ENCODE results near the gene ELK4.

The ELK4 gene

GRCh38 chr1:205620269-205620668, 11.5 kb downstream of the ELK4 start:
- H3K4me3 ChIP-seq (ENCODE audit: low read length) = no peak overlapping the region
- H3K9me3 ChIP-seq (ENCODE audit: control insufficient read depth, low read length) = no peaks in the 10 kb centered on the region
- no peak overlapping the region for H3K9ac ChIP-seq (ENCODE audit: low read length)
- peaks cover 64% of the 10 kb centered on the region for H3K36me3 ChIP-seq (ENCODE audit: control insufficient read depth, insufficient read depth, low read length, severe bottlenecking)
- no peaks in the 10 kb centered on the region for H3K4me1 ChIP-seq (ENCODE audit: control insufficient read depth, insufficient read depth, low read length)
- no peak for DNase-seq (ENCODE audit: low read depth)
- H3K27me3 ChIP-seq (replicated peaks; ENCODE audit: control insufficient read depth, insufficient read depth, low read length) = no peaks in the 10 kb centered on the region

GRCh38 chr1:205619376-205619775, 12.4 kb downstream of the ELK4 start:
- Histone ChIP-seq H3K4me1 (ENCODE audit: control insufficient read depth, insufficient read depth, low read length) (no peaks in the 10 kb centered on the region), H3K36me3 (ENCODE audit: control insufficient read depth, insufficient read depth, low read length, severe bottlenecking) (peaks cover 67% of the 10 kb centered on the region)

GRCh38 chr1:205616563-205617293, 15.1 kb downstream of the ELK4 start:
- no peaks in the 10 kb centered on the region for H3K9me3 ChIP-seq (ENCODE audit: control insufficient read depth, low read length)
- DNase-seq (ENCODE audit: low read depth) = no peak
- no peaks in the 10 kb centered on the region for H3K27me3 ChIP-seq (replicated peaks; ENCODE audit: control insufficient read depth, insufficient read depth, low read length)
- no peaks in the 10 kb centered on the region for H3K4me1 ChIP-seq (ENCODE audit: control insufficient read depth, insufficient read depth, low read length)
- peaks cover 76% of the 10 kb centered on the region for H3K36me3 ChIP-seq (ENCODE audit: control insufficient read depth, insufficient read depth, low read length, severe bottlenecking)
- no peak overlapping the region for H3K4me3 ChIP-seq (ENCODE audit: low read length)
- no peak overlapping the region for H3K9ac ChIP-seq (ENCODE audit: low read length)

More at GRCh38 chr1:205619376-205619775, 12.4 kb downstream of the ELK4 start:
- H3K9ac ChIP-seq (ENCODE audit: low read length) = no peak overlapping the region
- H3K4me3 ChIP-seq (ENCODE audit: low read length) = no peak overlapping the region
- DNase-seq (ENCODE audit: low read depth) = no peak
- no peaks in the 10 kb centered on the region for H3K9me3 ChIP-seq (ENCODE audit: control insufficient read depth, low read length)
- no peaks in the 10 kb centered on the region for H3K27me3 ChIP-seq (replicated peaks; ENCODE audit: control insufficient read depth, insufficient read depth, low read length)

- Histone ChIP-seq H3K27me3 (replicated peaks; ENCODE audit: control insufficient read depth, insufficient read depth, low read length) (no peaks in the 10 kb centered on the region), H3K9ac (ENCODE audit: low read length) (no peak overlapping the region), H3K9me3 (ENCODE audit: control insufficient read depth, low read length) (no peaks in the 10 kb centered on the region), H3K4me3 (ENCODE audit: low read length) (no peak overlapping the region), H3K36me3 (ENCODE audit: control insufficient read depth, insufficient read depth, low read length, severe bottlenecking) (peaks cover 76% of the 10 kb centered on the region), H3K4me1 (ENCODE audit: control insufficient read depth, insufficient read depth, low read length) (peaks cover 7% of the 10 kb centered on the region)
- DNase-seq (ENCODE audit: low read depth) = no peak
These were observed 16.0 kb downstream of the ELK4 start for GRCh38 chr1:205615789-205616188.

GRCh38 chr1:205613854-205614412, 17.9 kb downstream of the ELK4 start:
- peaks cover 61% of the 10 kb centered on the region for H3K36me3 ChIP-seq (ENCODE audit: control insufficient read depth, insufficient read depth, low read length, severe bottlenecking)
- no peak for DNase-seq (ENCODE audit: low read depth)
- H3K4me3 ChIP-seq (ENCODE audit: low read length) = no peak overlapping the region
- H3K9me3 ChIP-seq (ENCODE audit: control insufficient read depth, low read length) = no peaks in the 10 kb centered on the region
- H3K4me1 ChIP-seq (ENCODE audit: control insufficient read depth, insufficient read depth, low read length) = peaks cover 19% of the 10 kb centered on the region
- H3K9ac ChIP-seq (ENCODE audit: low read length) = no peak overlapping the region
- no peaks in the 10 kb centered on the region for H3K27me3 ChIP-seq (replicated peaks; ENCODE audit: control insufficient read depth, insufficient read depth, low read length)

GRCh38 chr1:205612556-205612955, 19.3 kb downstream of the ELK4 start:
- DNase-seq (ENCODE audit: low read depth) = no peak
- Histone ChIP-seq H3K36me3 (ENCODE audit: control insufficient read depth, insufficient read depth, low read length, severe bottlenecking) (peaks cover 47% of the 10 kb centered on the region), H3K27me3 (replicated peaks; ENCODE audit: control insufficient read depth, insufficient read depth, low read length) (no peaks in the 10 kb centered on the region), H3K4me3 (ENCODE audit: low read length) (no peak overlapping the region), H3K4me1 (ENCODE audit: control insufficient read depth, insufficient read depth, low read length) (peaks cover 19% of the 10 kb centered on the region), H3K9me3 (ENCODE audit: control insufficient read depth, low read length) (no peaks in the 10 kb centered on the region), H3K9ac (ENCODE audit: low read length) (no peak overlapping the region)

- no peak overlapping the region for H3K9ac ChIP-seq (ENCODE audit: low read length)
- no peak overlapping the region for H3K4me3 ChIP-seq (ENCODE audit: low read length)
- peaks cover 19% of the 10 kb centered on the region for H3K4me1 ChIP-seq (ENCODE audit: control insufficient read depth, insufficient read depth, low read length)
- no peak for DNase-seq (ENCODE audit: low read depth)
- no peaks in the 10 kb centered on the region for H3K27me3 ChIP-seq (replicated peaks; ENCODE audit: control insufficient read depth, insufficient read depth, low read length)
- no peaks in the 10 kb centered on the region for H3K9me3 ChIP-seq (ENCODE audit: control insufficient read depth, low read length)
- H3K36me3 ChIP-seq (ENCODE audit: control insufficient read depth, insufficient read depth, low read length, severe bottlenecking) = peaks cover 43% of the 10 kb centered on the region
These were observed 19.7 kb downstream of the ELK4 start for GRCh38 chr1:205612104-205612503.

- Histone ChIP-seq H3K9ac (ENCODE audit: low read length) (no peak overlapping the region), H3K4me3 (ENCODE audit: low read length) (no peak overlapping the region), H3K4me1 (ENCODE audit: control insufficient read depth, insufficient read depth, low read length) (peaks cover 19% of the 10 kb centered on the region), H3K36me3 (ENCODE audit: control insufficient read depth, insufficient read depth, low read length, severe bottlenecking) (peaks cover 32% of the 10 kb centered on the region), H3K9me3 (ENCODE audit: control insufficient read depth, low read length) (no peaks in the 10 kb centered on the region), H3K27me3 (replicated peaks; ENCODE audit: control insufficient read depth, insufficient read depth, low read length) (no peaks in the 10 kb centered on the region)
- DNase-seq (ENCODE audit: low read depth) = no peak
These were observed 20.8 kb downstream of the ELK4 start for GRCh38 chr1:205610901-205611466.

- Histone ChIP-seq H3K4me1 (ENCODE audit: control insufficient read depth, insufficient read depth, low read length) (peaks cover 19% of the 10 kb centered on the region), H3K4me3 (ENCODE audit: low read length) (no peak overlapping the region), H3K9me3 (ENCODE audit: control insufficient read depth, low read length) (no peaks in the 10 kb centered on the region), H3K9ac (ENCODE audit: low read length) (no peak overlapping the region), H3K36me3 (ENCODE audit: control insufficient read depth, insufficient read depth, low read length, severe bottlenecking) (peaks cover 24% of the 10 kb centered on the region), H3K27me3 (replicated peaks; ENCODE audit: control insufficient read depth, insufficient read depth, low read length) (no peaks in the 10 kb centered on the region)
- DNase-seq (ENCODE audit: low read depth) = no peak
These were observed 21.8 kb downstream of the ELK4 start for GRCh38 chr1:205610036-205610435.

- H3K36me3 ChIP-seq (ENCODE audit: control insufficient read depth, insufficient read depth, low read length, severe bottlenecking) = no peaks in the 10 kb centered on the region
- DNase-seq (ENCODE audit: low read depth) = no peak
- H3K9ac ChIP-seq (ENCODE audit: low read length) = no peak overlapping the region
- H3K4me3 ChIP-seq (ENCODE audit: low read length) = no peak overlapping the region
- no peaks in the 10 kb centered on the region for H3K27me3 ChIP-seq (replicated peaks; ENCODE audit: control insufficient read depth, insufficient read depth, low read length)
- H3K4me1 ChIP-seq (ENCODE audit: control insufficient read depth, insufficient read depth, low read length) = peaks cover 8% of the 10 kb centered on the region
- no peaks in the 10 kb centered on the region for H3K9me3 ChIP-seq (ENCODE audit: control insufficient read depth, low read length)
These were observed 26.8 kb downstream of the ELK4 start for GRCh38 chr1:205604825-205605505.

- no peak overlapping the region for H3K9ac ChIP-seq (ENCODE audit: low read length)
- H3K9me3 ChIP-seq (ENCODE audit: control insufficient read depth, low read length) = no peaks in the 10 kb centered on the region
- H3K4me1 ChIP-seq (ENCODE audit: control insufficient read depth, insufficient read depth, low read length) = peaks cover 12% of the 10 kb centered on the region
- no peak for DNase-seq (ENCODE audit: low read depth)
- H3K27me3 ChIP-seq (replicated peaks; ENCODE audit: control insufficient read depth, insufficient read depth, low read length) = no peaks in the 10 kb centered on the region
- H3K4me3 ChIP-seq (ENCODE audit: low read length) = no peak overlapping the region
- H3K36me3 ChIP-seq (ENCODE audit: control insufficient read depth, insufficient read depth, low read length, severe bottlenecking) = no peaks in the 10 kb centered on the region
These were observed 27.8 kb downstream of the ELK4 start for GRCh38 chr1:205604059-205604458.

All from adipocyte (in vitro differentiated cells).